Heart right ventricle (tissue), 16 donors: ENCODE results near the gene PAQR9. TPM values are rescaled to one million over a fixed set of nuclear protein-coding genes. Genes with fewer than 3 reads are reported as not detected.

Experiments
- ATAC-seq, 8 donors: fragments of 200-7000 bp; cut with Tn5 transposase; one replicate each; pipeline ENCODE4 v1.9.1; 2020; ENCODE audit warnings: mild to moderate bottlenecking in 8 of 8, moderate library complexity in 8 of 8, moderate number of reproducible peaks in 1 of 8
- DNase-seq, 2 donors: peaks; one replicate each; pipeline ENCODE4 v3.0.0-alpha.2; 2020
- H3K27ac ChIP-seq, 10 donors: fragments of 200-600 bp; sonication (generic) in 2 of 10; one replicate each; pipeline versions ENCODE4 v1.5.0 to v1.8.0; 2020 to 2022; ENCODE audit warnings: mild to moderate bottlenecking in 3 of 10
- H3K27me3 ChIP-seq, 7 donors: fragments of 200-600 bp; one replicate each; pipeline ENCODE4 v1.8.0; 2021 to 2022; ENCODE audit warnings: mild to moderate bottlenecking in 2 of 7
- H3K36me3 ChIP-seq, 9 donors: fragments of 200-600 bp; sonication (generic) in 1 of 9; one replicate each; pipeline versions ENCODE4 v1.5.0 to v1.8.0; 2020 to 2022; ENCODE audit warnings: mild to moderate bottlenecking in 2 of 9
- H3K4me1 ChIP-seq, 9 donors: fragments of 200-600 bp; sonication (generic) in 1 of 9; one replicate each; pipeline versions ENCODE4 v1.5.0 to v1.8.0; 2020 to 2022; ENCODE audit warnings: mild to moderate bottlenecking in 4 of 9
- H3K4me3 ChIP-seq, 10 donors: fragments of 200-600 bp; sonication (generic) in 2 of 10; one replicate each; pipeline versions ENCODE4 v1.5.0 to v1.8.0; 2020 to 2022; ENCODE audit warnings: mild to moderate bottlenecking in 7 of 10, moderate library complexity in 2 of 10
- H3K9me3 ChIP-seq, 11 donors: fragments of 200-600 bp in 10 of 11; sonication (generic) in 2 of 11; one replicate each; pipeline versions ENCODE4 v1.5.0 to v1.8.0; 2013 to 2022; ENCODE audit warnings: mild to moderate bottlenecking in 2 of 11, control low read depth in 1 of 11, moderate library complexity in 1 of 11
- WGBS, 2 donors: extraction: QIAGEN DNeasy Blood & Tissue Kit; methylation state at CpG; one replicate each; pipeline ENCODE4 v1.1.7; 2013; ENCODE audit warnings: inconsistent platforms in 1 of 2; 5-methylcytosine and 5-hydroxymethylcytosine counted together
- intact Hi-C, 10 donors: fragments of 100-400 bp; cut with DNase I; formaldehyde crosslinking; loops; one replicate each; pipeline versions ENCODE4 v1.11.1 to v1.14.2; 2022
- long read RNA-seq, 3 donors: library from polyadenylated mRNA; unstranded; transcript quantifications; one replicate each; pipeline ENCODE4 v2.0.0, GENCODE V29; 2020 to 2021
- polyA plus RNA-seq, 2 donors: library from polyadenylated mRNA; stranded (reverse); fragments of 200-250 nt; gene quantifications; one replicate each; pipeline ENCODE4 v1.2.3, GENCODE V29; 2013
- total RNA-seq, 10 donors: library from RNA; stranded (reverse); fragmentation: NEBNext Ultra II Directional in 3 of 10; extraction: Animal tissue kit (Norgen Biotek cat#: 25700) in 3 of 10; gene quantifications; one replicate each; pipeline versions ENCODE4 v1.2.1 to v1.2.4, GENCODE V29; 2021 to 2023
- TF ChIP-seq, protein P1 (sequence below), 9 donors: fragments of 200-600 bp; sonication (generic) in 2 of 9; IDR thresholded peaks; one replicate each; pipeline versions ENCODE4 v1.5.0 to v1.8.0; 2021 to 2022; ENCODE audit warnings: antibody characterized with exemption in 9 of 9, mild to moderate bottlenecking in 5 of 9, moderate library complexity in 1 of 9
- donor health status: Arrhythmogenic right ventricular cardiomyopathy.
- donor health status: ischemic (EF 13 %, LVEDD 7.1; RV severe dilation, severe dysfunction).
- donor health status: healthy with polysubstance abuse.
- donor health status: DM: no; HTN: yes; CAD: no.
- donor health status: DM: no; HTN: no; CAD: no.
- donor health status: ischemic (EF 25% LVEDD 6.9; RV normal size, moderate dysfunction).
- donor health status: ischemic (EF 25% LVEDD 5.7; RV mildly dilated, moderate dysfunction).
- donor health status: healthy.
- donor health status: DM: yes; HTN: yes; CAD: no.
- donor health status: Ischemic cardiomyopathy.
- donor health status: ischemic (EF 35%, LVEDD 5.7; RV mildly dilated, moderate dysfunction).
- donor health status: nonischemic (EF 11% LVEDD 7.7; RV severe dilation, severe dysfunction).
- donor health status: DM: yes; HTN: yes; CAD: no.
- donor health status: PGD.
- donor health status: ischemic (EF 29% LVEDD 5.4; RV normal size, mild dysfunction).
- donor health status: nonischemic (EF 23%, LVEDD 6.1; RV moderate dilation, normal function).

The PAQR9 gene, protein sequence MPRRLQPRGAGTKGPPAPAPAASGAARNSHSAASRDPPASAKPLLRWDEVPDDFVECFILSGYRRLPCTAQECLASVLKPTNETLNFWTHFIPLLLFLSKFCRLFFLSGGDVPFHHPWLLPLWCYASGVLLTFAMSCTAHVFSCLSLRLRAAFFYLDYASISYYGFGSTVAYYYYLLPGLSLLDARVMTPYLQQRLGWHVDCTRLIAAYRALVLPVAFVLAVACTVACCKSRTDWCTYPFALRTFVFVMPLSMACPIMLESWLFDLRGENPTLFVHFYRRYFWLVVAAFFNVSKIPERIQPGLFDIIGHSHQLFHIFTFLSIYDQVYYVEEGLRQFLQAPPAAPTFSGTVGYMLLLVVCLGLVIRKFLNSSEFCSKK
- total RNA-seq (10 to 100 TPM in 9 of 10 donors, 1 to 10 TPM in 1; 9.7 to 18.4 (median 15.4) TPM), polyA plus RNA-seq (1 to 10 TPM; 3.9 to 5.1 TPM)
- long read RNA-seq, donor 1, transcript PAQR9-201 (1 exons, 2,452 nt): major isoform, 26 of 28 reads
- long read RNA-seq, donor 1, partial matches to known transcripts: 0 of 28 reads
- long read RNA-seq, donor 1, other reads (novel, unspliced or antisense): 1 of 28 reads
- long read RNA-seq, donor 2, transcript PAQR9-201 (1 exons, 2,452 nt): major isoform, 21 of 24 reads
- long read RNA-seq, donor 2, partial matches to known transcripts: 0 of 24 reads
- long read RNA-seq, donor 2, other reads (novel, unspliced or antisense): 3 of 24 reads
- long read RNA-seq, donor 3, transcript PAQR9-201 (1 exons, 2,452 nt): major isoform, 26 of 30 reads
- long read RNA-seq, donor 3, partial matches to known transcripts: 0 of 30 reads
- long read RNA-seq, donor 3, other reads (novel, unspliced or antisense): 4 of 30 reads

DNA sequence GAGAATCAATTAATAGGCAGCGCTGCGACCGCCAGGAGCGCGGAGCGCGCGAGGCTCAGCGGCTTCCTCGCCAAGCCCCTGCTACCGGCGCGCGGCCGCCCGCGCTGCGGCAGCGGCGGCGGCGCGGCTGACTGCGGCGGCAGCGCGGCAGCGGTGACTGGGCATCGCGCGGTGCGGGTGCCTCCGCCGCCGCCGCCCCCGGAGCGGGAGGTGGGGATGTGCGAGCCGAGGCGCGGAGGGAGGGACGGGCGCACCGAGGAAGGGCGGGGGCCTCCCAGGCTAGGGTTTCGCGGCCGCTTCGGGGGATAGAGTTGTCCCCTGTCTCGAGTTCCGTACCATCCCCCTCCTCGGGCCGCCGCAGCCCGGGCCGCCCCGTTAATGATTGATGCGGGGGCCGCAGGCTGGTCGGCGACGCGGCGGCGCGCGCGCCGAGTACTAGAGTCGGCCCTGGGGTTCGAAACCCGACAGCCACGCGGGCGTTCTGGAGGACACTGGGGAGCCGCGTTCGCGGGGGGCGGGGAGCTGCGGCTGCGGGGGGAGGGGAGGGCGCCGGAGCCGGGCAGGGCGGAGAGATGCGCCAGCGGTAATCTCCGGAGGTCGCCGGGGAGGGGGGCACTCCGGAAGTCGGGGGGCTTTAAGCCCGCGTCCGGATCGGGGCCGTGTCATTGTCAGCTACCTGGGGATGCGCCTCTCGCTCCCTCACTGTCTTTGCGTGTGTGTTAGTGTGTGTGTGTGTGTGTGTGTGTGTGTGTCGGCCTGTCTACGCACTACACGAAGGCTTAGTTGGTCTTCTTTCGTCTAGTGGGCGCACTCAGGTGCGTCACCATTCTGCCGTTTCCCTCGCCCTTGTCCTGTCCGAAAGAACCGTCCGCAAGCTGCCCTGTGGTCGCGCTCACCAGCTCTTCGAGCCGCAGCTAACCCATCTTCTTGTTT, at the start of gene PAQR9:
TSS of gene PAQR9 (minus strand) at position 159 of the 933 bp plus-strand sequence. CDS start 338 bp downstream, outside the sequence.
- Histone ChIP-seq H3K9me3 (no peaks in the 10 kb centered on the region), H3K4me1 (peaks cover 0 to 35% (median 0%) of the 10 kb centered on the region in 9 donors), H3K4me3 (peak within 1 kb of the TSS; percentile 59 to 75 (median 67)), H3K36me3 (no peaks in the 10 kb centered on the region), H3K27me3 (peaks cover 0 to 83% (median 27%) of the 10 kb centered on the region in 7 donors), H3K27ac (peak within 1 kb of the TSS; percentile 61 to 88 (median 80))
- ATAC-seq (peak; percentile 44 to 75 (median 63)), DNase-seq (peak in 1 of 2 donors; percentile 33)
- 3% methylated on average over 82 to 117 of the region's 117 CpGs for WGBS, 2 donors
- intact Hi-C loops: no loop called here
- TF ChIP-seq, protein P1, sequence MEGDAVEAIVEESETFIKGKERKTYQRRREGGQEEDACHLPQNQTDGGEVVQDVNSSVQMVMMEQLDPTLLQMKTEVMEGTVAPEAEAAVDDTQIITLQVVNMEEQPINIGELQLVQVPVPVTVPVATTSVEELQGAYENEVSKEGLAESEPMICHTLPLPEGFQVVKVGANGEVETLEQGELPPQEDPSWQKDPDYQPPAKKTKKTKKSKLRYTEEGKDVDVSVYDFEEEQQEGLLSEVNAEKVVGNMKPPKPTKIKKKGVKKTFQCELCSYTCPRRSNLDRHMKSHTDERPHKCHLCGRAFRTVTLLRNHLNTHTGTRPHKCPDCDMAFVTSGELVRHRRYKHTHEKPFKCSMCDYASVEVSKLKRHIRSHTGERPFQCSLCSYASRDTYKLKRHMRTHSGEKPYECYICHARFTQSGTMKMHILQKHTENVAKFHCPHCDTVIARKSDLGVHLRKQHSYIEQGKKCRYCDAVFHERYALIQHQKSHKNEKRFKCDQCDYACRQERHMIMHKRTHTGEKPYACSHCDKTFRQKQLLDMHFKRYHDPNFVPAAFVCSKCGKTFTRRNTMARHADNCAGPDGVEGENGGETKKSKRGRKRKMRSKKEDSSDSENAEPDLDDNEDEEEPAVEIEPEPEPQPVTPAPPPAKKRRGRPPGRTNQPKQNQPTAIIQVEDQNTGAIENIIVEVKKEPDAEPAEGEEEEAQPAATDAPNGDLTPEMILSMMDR (IDR thresholded peaks at IDR 0.05): peak in 3 of 9 donors; percentile 2 to 7 (median 6)

- TF ChIP-seq, protein P1 (IDR thresholded peaks at IDR 0.05): no peak
- DNase-seq: no peak
- no peak overlapping the region for H3K27ac ChIP-seq
- no peaks in the 10 kb centered on the region for H3K27me3 ChIP-seq
- WGBS, 2 donors: 84 to 86% methylated on average over 3 of the region's 3 CpGs
- no peak overlapping the region for H3K4me3 ChIP-seq
- H3K4me1 ChIP-seq: peaks cover 0 to 33% (median 14%) of the 10 kb centered on the region in 9 donors
- ATAC-seq: no peak
- H3K9me3 ChIP-seq: no peaks in the 10 kb centered on the region
- intact Hi-C loops: no loop called here
- peaks cover 0 to 58% (median under 1%) of the 10 kb centered on the region in 9 donors for H3K36me3 ChIP-seq
These were observed 48.2 kb upstream of the PAQR9 start for GRCh38 chr3:143011705-143012104.

DNA sequence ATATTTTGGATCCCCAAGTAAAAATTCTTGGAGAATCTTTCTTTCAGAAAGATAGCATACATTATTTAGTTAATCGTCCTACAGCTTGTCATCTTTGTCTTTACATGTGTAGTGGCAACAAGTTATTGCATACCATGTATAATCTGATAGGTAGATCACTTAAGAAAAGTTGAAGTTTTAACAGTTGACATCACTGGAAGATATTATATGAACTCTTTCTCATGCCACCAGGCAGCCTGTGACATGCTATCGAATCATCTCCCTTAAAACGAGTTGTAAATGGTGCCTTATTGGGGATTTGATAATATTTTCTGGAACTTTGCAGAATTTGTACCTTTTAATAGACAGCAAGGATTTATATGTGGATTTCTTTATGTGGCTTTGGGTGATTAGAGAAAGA, 46.5 kb upstream of the PAQR9 start:
- ATAC-seq (no peak), DNase-seq (no peak)
- peaks cover 0 to 42% (median 0%) of the 10 kb centered on the region in 9 donors for H3K36me3 ChIP-seq
- H3K4me1 ChIP-seq: peaks cover 0 to 50% (median 29%) of the 10 kb centered on the region in 9 donors
- intact Hi-C loops: no loop called here
- no peak overlapping the region for H3K27ac ChIP-seq
- H3K4me3 ChIP-seq: no peak overlapping the region
- no peaks in the 10 kb centered on the region for H3K27me3 ChIP-seq
- no peaks in the 10 kb centered on the region for H3K9me3 ChIP-seq
- TF ChIP-seq, protein P1 (IDR thresholded peaks at IDR 0.05): no peak
- WGBS, 2 donors: 70 to 72% methylated on average over 3 of the region's 3 CpGs
